NCI-H524 (cell line): ENCODE measurements around the gene TMEM236.
A peak's percentile ranks its signal among the peaks of the same experiment; 100 is the strongest.
"Not testable (repeated sequence)": the region's sequence is repeated elsewhere in the genome, so short reads cannot be mapped to it uniquely, and the experiment has no call there.

Experiments used
- DNase-seq, 2 experiments: peaks; one replicate each; lab custom pipeline; 2025; lab: John Stamatoyannopoulos, UW

Gene TMEM236, protein sequence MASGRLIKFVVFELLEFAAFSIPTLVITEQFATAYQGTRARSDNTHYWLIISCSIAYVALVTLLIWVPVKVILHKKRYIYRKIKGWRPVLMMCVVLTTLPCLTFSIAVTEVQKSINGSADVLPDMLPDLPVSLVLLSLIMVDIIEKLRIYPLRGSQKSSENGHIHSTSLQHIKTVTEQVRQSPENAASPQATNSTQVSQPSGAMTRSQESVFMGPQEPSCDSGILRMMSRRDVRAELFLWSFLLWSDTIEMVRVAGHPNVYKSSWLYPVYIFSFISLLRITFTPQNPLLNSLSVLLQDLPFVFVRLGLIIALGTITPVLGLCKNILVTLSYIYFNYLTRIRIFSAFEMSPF

DNA sequence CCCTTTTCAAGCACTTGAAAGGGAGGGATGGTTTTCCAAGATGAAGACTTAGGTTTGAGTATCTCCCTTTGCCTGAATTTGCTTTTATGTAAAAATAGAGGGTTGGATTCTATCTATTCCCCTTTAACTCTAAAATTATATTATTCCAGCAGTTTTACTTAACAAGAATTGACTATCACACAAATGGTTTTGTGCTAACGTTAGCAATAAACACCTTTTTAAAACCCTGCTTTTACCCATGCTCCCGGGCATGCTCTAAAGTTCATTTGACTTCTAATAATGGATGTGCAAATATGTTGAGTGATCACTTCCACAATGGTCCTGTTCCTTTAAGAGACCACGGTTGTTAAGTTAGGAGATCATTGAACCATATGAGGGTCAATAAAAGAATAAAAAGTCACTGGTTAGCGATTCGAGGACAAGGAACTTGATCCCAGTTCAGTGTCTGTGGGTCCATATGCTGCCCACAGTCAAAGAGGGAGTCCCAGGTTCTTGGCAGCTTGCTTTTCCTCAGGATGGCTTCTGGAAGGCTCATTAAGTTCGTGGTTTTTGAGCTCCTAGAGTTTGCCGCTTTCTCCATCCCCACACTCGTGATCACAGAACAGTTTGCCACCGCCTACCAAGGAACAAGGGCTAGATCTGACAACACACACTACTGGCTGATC is at the start of gene TMEM236:
TSS of gene TMEM236 (plus strand) at position 421 of the 665 bp plus-strand sequence. CDS start at position 516, 95 bp downstream.
- DNase-seq, result no peak

DNA sequence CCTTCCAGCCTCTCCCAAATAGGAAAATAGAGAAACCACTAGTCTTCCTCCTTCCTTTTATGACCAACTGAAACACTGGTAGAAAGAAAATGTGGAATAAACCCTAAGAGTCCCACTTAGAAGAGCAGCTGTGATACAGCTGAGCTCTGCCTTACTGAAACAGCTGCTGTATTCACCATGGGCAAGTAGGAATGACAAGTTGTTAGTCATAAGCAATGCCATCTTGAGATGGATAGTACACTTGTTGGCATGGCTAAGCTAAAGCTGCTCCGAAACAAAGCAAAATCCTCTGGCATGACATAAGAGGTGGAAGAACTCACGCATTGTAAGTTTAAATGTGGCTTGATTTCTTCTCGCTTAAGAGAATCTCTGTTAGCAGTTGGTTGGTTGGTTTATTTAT is 48.3 kb upstream of the TMEM236 start:
- DNase-seq, result no peak

DNA sequence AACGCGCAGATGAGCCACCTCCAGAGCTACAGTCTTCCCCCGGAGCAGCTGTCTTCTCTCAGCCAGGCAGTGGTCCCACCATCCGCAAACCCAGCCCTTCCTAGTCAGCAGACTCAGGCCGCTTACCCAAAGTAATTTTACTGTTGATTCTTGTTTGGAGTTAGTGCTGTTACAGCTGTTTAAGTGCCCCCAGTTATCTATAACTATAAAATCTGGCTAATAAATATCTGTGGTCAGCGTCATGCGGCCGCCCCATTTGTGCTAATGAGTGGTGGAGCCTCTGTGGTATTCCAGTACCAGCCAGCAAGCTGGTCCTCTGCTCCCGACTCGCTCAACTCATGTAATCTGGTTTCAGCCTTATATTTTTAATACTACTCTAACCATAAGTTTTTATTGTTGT is 43.2 kb upstream of the TMEM236 start:
- DNase-seq, result no peak

DNA sequence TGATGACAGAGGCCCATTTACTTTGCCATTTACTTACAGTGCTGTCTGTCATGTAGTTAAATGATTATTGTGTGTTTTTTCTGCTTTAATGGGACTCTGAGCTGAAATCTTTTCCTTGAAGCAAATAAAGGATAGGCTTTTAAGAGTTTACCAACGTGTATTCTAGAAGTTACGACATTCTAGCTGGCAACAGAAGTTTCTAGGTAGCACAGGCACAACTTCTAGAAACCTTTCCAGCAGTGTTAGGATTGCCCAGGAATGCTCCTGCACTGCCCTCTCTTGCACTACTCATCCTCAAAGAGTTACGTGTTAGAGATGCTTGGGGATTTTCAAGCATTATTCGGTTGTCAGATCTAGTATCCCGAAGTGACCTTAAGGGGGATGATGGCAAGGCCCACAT is 42.5 kb upstream of the TMEM236 start:
- no peak for DNase-seq

DNA sequence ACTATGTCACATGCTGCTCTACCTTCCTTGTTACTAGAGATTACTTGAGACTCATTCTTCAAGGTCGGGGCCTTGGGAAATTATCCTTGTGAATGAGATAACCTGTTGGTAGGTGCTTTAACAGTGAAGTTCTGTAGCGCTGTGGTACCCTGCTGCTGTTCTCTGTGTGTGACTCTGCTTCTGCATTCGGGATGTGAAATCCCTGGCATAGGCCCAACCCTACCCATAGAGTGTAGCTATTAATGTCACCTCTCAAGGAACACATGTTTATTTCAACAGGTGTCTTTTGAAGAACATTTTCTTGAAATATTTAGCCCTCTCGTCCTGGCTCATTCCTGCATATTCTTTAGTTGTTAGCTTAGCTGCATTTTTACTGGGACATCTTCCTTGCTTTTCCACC is 41.8 kb upstream of the TMEM236 start:
- DNase-seq, result no peak

DNA sequence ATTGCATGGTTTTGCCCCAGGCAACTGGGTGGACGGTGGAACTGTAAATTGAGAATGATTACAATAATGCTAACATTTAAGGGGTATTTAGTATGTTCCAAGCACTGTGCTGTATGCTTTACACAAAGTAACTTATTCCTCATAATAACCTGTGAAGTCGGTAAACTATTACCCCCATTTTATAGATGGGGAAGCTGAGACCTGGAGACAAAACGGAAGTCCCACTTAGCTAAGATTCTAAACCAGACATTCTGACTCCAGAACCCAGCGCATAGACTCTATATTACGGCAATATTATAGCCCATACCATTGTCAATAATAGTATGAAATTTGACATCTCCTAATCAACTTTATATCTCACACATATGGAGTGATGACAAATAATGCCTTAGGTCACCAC is 39.9 kb upstream of the TMEM236 start:
- DNase-seq, result no peak

DNA sequence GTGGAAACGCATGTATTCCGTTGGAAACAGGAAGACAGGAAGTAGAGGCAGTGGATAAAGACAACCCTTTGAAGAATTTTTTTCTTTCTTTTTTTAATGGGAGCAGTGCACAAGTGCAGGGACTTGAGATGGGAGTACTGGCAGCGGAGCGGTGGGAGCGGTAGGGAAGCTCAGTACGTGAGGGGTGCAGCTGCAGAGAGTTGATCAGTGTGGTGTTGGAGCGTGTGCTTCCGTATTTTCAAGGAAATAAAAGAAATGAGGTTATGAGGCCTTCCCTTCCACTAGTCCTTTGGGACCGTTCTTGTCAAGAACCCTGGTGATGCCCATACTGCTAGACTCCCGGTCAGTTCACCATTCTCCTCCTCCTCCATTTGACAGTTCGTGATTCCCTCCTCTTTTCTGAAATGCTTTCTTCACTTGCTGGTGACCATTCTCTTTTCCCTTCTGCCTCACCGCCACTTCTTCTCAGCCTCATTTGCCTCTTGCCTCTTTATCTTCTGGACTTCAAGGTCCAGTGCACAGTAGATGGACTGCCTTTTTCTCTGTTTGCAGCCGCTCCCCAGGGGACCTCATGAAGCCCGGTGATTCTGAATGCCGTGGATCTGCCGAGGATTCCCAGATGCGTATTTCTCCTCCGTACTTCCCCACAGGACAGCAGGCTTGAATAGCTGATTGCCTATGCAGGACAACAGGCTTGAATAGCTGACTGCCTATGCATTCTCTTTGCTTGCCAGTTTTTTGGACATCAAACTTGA is 39.1 kb upstream of the TMEM236 start:
- no peak for DNase-seq

DNA sequence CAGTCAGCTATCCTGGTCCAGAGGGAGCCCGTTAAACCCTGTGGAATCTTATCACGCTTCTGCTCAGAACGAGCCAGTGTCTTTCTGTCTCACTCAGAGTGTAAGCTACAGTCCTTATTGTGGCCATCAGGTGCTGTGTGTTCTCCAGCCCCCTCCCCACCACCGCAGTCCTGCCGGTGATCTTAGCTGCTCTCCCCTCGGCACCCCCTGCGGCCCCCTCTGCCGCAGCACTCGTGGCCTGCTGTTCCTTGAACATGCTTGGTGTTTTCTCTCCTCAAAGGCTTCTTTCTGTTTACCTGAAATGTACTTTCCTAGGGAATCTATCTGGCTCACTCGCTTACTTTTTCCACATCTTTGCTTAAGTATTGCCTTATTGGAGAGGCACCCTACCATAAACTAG is 38.2 kb upstream of the TMEM236 start:
- DNase-seq, result no peak

DNA sequence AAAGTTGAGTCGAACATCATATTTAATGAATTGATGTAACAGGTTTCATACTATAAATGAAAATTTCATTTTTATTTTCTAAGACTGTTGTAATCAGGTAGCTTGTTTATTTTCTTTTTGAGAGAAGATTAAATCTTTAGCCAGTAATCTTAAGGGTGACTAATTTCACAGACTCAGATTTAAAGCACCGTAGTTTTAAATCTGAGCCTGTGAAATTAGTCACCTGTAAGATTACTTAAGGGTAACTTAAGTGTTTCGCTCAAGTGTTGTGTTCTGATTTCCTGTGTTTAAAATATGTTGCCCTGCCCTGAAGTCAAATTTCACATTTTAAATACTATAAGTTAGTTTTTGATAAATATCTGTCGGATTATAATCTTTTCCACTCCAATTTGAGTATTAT is 35.8 kb upstream of the TMEM236 start:
- DNase-seq, result no peak

DNA sequence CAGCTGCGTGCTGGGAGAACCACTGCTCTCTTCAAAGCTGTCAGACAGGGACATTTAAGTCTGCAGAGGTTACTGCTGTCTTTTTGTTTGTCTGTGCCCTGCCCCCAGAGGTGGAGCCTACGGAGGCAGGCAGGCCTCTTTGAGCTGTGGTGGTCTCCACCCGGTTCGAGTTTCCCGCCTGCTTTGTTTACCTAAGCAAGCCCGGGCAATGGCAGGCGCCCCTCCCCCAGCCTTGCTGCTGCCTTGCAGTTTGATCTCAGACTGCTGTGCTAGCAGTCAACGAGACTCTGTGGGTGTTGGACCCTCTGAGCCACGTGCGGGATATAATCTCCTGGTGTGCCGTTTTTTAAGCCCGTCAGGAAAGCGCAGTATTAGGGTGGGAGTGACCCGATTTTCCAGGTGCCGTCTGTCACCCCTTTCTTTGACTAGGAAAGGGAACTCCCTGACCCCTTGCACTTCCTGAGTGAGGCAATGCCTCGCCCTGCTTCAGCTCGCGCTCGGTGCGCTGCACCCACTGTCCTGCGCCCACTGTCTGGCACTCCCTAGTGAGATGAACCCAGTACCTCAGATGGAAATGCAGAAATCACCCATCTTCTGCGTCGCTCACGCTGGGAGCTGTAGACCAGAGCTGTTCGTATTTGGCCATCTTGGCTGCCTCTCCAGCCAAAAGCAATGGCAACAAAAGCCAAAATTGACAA is 29.5 kb upstream of the TMEM236 start:
- DNase-seq, result not testable (repeated sequence)

DNA sequence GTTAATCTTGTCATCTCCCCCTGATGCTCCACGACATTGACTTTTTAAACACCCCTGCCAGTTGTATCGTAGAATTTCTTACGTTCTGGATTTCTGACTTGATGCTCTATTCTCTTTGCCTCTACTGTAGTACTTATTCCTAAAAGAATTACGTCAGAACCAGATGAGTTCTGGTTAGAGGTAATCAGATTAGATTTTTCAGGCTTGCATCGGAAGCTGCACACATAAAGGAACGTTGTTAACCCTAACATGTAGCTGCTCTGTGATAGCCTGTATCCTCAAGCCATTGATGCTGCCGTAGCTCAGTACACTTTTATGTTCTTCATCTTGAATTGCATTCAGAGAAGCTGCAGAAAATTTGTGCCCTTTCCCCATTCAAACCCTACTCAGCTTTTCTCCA is 26.3 kb upstream of the TMEM236 start:
- DNase-seq, result no peak

DNA sequence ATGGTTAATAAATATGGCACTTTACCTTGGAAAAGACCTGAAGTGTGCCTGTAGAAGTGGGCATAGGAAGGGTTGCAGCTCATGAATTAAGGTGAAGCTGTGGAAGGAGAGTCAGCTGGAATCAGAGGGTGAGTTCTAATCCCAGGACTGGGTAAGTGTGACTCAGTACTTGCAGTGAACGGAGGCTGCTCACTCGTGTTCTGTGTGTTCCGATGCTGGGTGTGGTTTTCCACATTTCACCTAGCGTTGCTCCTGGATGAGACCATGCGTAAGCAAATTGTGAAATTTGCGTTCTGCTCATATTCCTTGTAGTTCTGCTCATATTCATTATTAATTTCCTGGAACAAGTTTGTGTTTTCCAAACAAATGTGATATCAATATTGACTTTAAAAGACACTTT is 22.4 kb upstream of the TMEM236 start:
- no peak for DNase-seq

DNA sequence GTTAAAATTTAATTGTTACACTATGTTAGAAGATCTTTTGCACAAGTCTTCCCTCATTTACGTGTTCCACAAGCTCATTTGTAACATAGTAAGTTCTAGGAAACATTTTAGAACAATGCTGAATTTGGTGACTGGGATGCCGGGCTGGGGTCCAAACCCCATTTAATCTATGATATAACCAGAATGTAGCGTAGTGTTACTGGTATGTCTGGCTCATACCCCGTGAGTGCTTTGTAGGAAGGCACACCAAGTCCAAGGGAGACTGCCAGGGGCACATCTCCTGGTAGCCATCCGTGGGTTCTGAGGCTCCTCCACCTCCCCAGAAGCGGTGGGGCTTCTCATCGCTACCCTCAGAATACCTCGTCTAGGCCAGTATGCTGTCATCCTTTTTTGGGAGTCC is 21.3 kb upstream of the TMEM236 start:
- DNase-seq, result no peak

DNA sequence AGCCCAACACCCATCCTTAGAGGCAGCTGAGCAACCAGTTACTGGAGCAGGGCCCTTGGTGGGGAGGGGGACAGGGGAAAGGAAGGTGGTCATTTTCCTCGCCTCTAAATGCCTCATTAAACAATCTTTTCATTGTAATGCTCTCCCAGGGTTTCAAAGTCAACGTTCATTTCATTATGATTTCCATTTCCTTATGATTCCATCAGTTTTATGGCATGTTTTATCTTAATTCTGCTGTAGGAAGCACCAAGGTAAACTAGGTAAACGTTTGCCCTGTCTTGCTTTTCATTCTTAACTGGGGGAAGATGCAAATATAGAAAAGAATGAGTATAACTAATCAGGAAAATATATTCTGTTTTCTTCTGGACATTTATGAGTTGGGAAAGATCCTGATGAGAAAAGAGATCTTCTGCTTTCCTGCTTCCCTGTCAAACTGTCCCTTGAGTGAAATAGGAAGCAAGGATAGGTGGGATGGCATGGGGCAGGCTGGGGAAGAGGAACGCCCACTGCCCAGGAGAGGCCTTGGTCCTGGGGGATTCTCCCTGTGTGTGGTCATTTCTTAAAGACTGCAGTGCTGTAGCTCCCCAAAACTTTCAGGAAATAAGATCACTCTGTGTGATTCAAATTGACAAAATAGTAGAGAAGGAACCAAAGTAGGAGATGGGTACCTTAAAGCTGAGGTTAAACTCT is 20.5 kb upstream of the TMEM236 start:
- DNase-seq, result no peak

DNA sequence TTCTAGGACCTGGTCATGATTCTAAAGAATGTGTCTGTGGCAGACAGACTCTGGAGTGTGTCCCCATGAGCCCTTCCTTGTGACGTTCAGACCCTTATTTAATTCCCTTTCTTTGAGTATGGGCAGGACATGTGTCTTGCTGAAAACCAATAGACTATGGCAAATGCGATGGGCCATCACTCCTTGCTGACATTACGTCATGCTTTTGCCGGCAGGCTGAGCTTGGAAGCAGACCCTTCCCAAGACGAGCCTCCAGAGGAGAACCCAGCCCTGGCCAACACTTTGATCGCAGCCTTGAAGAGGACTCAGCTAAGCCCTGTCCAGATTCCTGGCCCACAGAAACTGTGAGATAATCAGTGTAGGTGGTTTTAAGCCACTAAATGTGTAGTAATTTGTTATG is 18.4 kb upstream of the TMEM236 start:
- DNase-seq, result no peak

DNA sequence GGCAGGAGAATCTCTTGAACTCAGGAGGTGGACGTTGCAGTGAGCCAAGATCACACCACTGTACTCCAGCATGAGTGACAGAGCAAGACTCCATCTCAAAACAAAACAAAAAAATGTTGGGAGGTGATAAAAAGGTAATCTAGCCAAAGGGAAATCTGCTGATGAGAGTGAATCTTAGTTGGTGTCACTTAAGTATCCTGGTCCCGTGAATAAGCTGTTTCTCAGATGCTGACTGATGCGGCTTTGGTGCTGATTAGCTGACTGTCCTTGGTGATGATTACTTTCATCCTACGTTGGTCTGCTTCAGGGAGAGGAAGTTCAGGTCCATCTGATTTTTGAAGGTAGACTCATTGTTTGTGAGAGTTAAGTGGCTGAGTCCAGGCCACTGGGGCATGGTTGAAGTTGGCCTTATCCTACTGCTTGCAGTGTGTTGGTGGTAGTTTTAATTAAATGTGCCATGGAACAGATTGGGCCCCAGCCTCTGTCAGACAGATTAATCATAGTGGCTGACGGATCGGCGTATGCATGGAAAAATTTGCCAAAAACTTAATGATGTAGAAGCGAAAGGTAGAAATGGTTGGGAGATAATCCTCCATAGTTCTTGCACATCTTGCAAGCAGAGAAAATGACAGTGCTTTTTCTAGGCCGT is 17.4 kb upstream of the TMEM236 start:
- no peak for DNase-seq

DNA sequence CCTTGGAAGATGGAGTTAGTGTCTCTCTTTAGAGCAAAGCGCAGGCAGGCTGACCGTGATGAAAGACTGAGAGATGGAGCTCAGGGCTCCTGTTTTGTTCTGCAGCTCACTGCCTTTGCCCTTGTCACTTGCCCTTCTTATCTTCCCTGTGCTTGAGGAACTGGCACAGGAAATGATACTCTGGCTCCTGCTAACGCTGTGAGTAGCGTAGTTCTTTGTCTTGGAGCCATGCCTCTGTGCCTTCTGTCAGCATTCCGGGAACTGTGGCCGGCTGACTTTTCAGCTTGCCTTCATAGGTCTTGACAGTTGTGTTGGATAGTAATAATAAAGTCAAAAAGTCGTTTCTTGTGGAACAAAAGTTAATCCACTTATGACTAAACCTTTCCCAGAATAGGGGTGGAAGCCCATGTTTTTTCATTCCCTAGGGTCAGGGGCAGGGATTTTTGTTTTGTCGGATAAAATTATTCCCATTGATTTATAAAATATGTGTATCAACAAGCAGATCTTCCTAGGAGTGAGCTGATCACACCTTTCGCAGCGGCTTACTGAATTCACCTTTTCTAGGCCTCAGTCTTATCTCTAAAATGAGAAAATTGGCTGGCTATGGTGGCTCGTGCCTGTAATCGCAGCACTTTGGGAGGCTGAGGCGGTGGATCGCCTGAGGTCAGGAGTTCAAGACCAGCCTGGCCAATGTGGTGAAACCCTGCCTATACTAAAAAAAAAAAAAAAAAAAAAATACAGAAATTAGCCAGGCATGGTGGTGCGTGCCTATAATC is 16.6 kb upstream of the TMEM236 start:
- DNase-seq, result no peak

DNA sequence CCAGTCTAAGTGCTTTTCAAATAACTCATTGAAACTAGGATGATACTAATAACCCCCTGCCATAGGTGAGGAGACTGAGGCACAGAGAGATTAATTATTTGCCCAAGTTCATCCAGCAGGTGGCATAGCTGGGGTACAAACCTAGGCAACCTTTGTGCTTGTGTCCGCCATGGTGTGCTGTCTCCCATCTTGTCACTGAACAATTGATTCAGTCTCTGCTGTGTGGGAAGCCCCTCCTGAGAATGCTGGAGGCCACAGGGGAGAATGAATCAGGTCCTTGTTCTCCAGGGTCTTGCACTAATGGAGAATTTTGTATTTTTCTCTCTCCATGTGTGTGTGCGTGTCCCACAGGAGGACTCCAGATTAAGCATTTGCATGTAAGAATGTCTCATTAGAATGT is 15.8 kb upstream of the TMEM236 start:
- no peak for DNase-seq

DNA sequence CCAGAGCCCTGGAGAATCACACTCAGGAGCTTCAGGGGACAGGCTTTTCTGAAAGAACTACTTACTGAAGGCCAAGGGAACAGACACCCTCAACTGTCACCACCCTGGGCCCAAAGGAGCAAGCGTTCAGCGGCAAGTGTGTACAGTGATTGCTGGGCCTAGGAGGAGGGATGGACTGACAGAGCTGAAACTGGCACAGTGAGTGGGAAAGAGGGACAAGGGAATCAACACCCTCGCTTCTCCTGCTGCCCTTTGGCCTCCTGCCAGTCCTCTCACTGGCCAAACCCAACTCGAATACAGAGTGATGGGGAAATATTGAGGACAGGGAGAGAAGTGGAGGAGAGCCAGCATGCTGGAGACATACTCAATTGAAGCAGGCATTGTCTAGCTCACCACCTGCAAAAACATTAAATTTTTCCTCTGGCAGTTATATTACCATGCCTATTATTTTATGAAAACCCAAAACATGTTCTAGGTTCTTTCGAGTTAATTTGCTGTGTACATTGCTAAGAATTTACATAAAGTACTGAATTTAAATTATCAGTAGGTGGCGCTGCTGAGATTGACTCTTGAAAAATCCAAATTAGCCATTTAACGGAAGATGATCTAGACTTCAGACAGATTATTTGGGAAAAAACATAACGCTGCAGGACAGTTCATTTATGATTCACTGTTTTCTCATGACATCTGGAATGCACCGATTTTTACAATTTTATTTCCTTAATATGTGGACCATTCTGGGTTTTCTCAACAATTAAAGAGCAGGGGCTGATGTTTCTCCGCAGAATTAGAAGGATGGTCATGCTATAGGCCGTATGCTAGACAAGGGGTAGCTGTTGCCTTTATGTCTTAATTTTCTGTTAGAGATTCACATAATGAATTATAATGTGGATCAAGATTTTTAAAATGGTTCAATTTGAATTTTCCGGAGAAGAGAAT is 14.7 kb upstream of the TMEM236 start:
- DNase-seq, result peak in 1 of 2 experiments; percentile 29
